Measurements from ENCODE around the gene TIMM44.

DNA sequence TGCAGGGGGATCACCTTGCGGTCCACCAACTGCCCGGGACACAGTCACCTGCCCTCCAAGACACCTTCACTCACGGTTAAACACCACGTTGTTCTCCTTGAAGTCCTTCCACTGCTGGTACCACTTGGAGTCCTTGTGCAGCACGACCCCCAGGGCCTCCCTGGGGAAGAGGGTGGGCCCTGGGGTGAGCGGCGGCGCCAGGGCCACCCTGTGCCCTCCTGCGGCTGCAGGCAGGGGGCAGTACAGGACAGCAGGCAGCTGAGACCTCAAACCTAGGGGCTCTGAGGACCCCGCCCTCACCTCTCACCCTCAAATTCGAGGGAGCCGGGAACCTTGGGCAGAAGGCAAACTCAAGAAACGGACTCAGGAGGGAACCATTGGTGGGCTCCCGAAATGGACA, 10.1 kb downstream of the TIMM44 start:
- TF ChIP-seq, protein P1, sequence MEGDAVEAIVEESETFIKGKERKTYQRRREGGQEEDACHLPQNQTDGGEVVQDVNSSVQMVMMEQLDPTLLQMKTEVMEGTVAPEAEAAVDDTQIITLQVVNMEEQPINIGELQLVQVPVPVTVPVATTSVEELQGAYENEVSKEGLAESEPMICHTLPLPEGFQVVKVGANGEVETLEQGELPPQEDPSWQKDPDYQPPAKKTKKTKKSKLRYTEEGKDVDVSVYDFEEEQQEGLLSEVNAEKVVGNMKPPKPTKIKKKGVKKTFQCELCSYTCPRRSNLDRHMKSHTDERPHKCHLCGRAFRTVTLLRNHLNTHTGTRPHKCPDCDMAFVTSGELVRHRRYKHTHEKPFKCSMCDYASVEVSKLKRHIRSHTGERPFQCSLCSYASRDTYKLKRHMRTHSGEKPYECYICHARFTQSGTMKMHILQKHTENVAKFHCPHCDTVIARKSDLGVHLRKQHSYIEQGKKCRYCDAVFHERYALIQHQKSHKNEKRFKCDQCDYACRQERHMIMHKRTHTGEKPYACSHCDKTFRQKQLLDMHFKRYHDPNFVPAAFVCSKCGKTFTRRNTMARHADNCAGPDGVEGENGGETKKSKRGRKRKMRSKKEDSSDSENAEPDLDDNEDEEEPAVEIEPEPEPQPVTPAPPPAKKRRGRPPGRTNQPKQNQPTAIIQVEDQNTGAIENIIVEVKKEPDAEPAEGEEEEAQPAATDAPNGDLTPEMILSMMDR (IDR thresholded peaks at IDR 0.05) = peak in 1 of 5 experiments; percentile 8
- TF ChIP-seq EP300 (IDR thresholded peaks at IDR 0.05; ENCODE audit: low read depth) = no peak
- no peak for TF ChIP-seq POLR2AphosphoS5 (IDR thresholded peaks at IDR 0.05)
